Fibroblast of skin of right quadriceps (primary cell): ENCODE data around the gene ACTN4.
"Not testable (repeated sequence)": the region's sequence is repeated elsewhere in the genome, so short reads cannot be mapped to it uniquely, and the experiment has no call there.

Source experiments
- DNase-seq: peaks from one replicate; pipeline ENCODE4 v3.0.0-alpha.2; 2013

The ACTN4 gene

GRCh38 chr19:38647368-38647965 lies at the start of gene ACTN4:
Gene ACTN4, plus strand, starts transcription at chr19:38647649. Its CDS starts 97 bp downstream, at chr19:38647746.
- peak; percentile 97 for DNase-seq

- no peak for DNase-seq
Observed at GRCh38 chr19:38599722-38600121, 47.7 kb upstream of the ACTN4 start.

GRCh38 chr19:38602856-38603255 lies 44.6 kb upstream of the ACTN4 start:
- DNase-seq = not testable (repeated sequence)

GRCh38 chr19:38606131-38606530 lies 41.3 kb upstream of the ACTN4 start:
- no peak for DNase-seq

- DNase-seq = no peak
Observed at GRCh38 chr19:38614289-38614688, 33.2 kb upstream of the ACTN4 start.

- DNase-seq = no peak
Observed at GRCh38 chr19:38615007-38615581, 32.4 kb upstream of the ACTN4 start.

GRCh38 chr19:38616265-38616664 lies 31.2 kb upstream of the ACTN4 start:
- no peak for DNase-seq

GRCh38 chr19:38617283-38617763 lies 30.1 kb upstream of the ACTN4 start:
- no peak for DNase-seq

GRCh38 chr19:38617764-38618589 lies 29.5 kb upstream of the ACTN4 start, which contains the start of gene MAP4K1:
Gene MAP4K1, minus strand, starts transcription at chr19:38617953. Its CDS starts 58 bp downstream, at chr19:38617895.
- DNase-seq = no peak

GRCh38 chr19:38618590-38619360 lies 28.7 kb upstream of the ACTN4 start, which contains the start of gene EIF3K:
Gene EIF3K, plus strand, starts transcription at chr19:38619188. Its CDS starts 81 bp downstream, at chr19:38619269.
- DNase-seq = peak; percentile 98

GRCh38 chr19:38619361-38620174 lies 27.9 kb upstream of the ACTN4 start:
- no peak for DNase-seq

- DNase-seq = no peak
Observed at GRCh38 chr19:38624822-38625221, 22.6 kb upstream of the ACTN4 start.

- DNase-seq = no peak
Observed at GRCh38 chr19:38626401-38626800, 21.0 kb upstream of the ACTN4 start.

GRCh38 chr19:38629568-38629967 lies 17.9 kb upstream of the ACTN4 start:
- no peak for DNase-seq

- DNase-seq = not testable (repeated sequence)
Observed at GRCh38 chr19:38631301-38631700, 16.1 kb upstream of the ACTN4 start.

- not testable (repeated sequence) for DNase-seq
Observed at GRCh38 chr19:38631811-38632475, 15.5 kb upstream of the ACTN4 start.

- DNase-seq = no peak
Observed at GRCh38 chr19:38632476-38633213, 14.8 kb upstream of the ACTN4 start.

- peak; percentile 56 for DNase-seq
Observed at GRCh38 chr19:38634757-38635482, 12.5 kb upstream of the ACTN4 start.

- DNase-seq = no peak
Observed at GRCh38 chr19:38635483-38636399, 11.7 kb upstream of the ACTN4 start.
